Activated CD4-positive, CD25-positive, alpha-beta regulatory T cell (primary cell): Measurements from ENCODE around the gene ELOB.

Source experiments
- DNase-seq, 4 experiments: peaks; one replicate each; lab custom pipeline; 2025; lab: John Stamatoyannopoulos, UW

The ELOB gene

DNA sequence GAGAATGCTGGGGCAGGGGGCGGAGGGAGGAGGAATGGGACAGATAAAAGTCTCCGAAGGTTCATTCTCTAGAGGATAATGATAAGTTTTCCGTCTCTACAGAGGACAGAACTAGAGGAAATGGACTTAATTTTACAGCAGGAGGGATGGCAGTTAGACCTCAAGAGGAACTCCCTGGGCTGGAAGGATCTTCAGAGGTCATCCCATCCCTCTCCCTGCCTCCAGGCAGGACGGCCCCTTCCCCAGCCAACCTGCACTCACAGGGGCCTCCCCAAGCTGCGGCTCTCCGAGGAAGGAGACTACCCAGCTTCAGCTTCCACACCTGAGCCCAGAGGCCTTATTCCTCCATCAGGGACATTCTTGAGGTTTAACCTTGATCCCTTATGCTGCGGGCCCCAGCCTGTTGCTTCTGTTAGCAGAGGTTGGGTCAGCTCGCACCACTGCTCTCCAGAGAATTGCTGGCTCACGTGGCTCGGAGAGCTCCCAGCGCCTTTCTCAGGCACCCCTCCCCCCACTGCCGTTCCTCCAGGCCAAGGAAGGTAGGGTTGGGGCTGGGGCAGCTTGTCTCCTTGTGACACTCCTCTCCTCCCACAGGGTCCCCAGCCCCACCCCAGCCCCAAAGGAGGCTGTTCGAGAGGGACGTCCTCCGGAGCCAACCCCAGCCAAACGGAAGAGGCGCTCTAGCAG lies 8.5 kb downstream of the ELOB start:
- no peak for DNase-seq

DNA sequence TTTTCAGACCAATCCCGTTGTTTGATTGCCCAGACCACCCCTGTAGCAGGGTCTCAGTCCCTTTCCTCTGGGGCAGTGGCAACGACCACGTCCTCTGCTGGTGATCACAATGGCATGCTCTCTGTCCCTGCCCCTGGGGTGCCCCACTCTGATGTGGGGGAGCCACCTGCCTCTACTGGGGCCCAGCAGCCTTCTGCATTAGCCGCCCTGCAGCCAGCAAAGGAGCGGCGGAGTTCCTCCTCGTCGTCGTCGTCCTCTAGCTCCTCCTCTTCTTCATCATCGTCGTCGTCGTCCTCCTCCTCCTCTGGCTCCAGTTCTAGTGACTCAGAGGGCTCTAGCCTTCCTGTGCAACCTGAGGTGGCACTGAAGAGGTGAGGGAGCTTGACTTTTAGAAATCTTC lies 9.2 kb downstream of the ELOB start:
- DNase-seq, result no peak

DNA sequence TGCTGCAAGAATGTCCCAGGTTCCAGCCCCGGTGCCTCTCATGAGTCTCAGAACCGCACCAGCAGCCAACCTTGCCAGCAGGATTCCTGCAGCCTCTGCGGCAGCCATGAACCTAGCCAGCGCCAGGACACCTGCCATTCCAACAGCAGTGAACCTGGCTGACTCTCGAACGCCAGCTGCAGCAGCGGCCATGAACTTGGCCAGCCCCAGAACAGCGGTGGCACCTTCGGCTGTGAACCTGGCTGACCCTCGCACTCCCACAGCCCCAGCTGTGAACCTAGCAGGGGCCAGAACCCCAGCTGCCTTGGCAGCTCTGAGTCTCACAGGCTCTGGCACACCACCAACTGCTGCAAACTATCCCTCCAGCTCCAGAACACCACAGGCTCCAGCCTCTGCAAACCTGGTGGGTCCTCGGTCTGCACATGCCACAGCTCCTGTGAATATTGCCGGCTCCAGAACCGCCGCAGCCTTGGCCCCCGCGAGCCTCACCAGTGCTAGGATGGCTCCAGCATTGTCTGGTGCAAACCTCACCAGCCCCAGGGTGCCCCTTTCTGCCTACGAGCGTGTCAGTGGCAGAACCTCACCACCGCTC lies 9.8 kb downstream of the ELOB start:
- no peak for DNase-seq

DNA sequence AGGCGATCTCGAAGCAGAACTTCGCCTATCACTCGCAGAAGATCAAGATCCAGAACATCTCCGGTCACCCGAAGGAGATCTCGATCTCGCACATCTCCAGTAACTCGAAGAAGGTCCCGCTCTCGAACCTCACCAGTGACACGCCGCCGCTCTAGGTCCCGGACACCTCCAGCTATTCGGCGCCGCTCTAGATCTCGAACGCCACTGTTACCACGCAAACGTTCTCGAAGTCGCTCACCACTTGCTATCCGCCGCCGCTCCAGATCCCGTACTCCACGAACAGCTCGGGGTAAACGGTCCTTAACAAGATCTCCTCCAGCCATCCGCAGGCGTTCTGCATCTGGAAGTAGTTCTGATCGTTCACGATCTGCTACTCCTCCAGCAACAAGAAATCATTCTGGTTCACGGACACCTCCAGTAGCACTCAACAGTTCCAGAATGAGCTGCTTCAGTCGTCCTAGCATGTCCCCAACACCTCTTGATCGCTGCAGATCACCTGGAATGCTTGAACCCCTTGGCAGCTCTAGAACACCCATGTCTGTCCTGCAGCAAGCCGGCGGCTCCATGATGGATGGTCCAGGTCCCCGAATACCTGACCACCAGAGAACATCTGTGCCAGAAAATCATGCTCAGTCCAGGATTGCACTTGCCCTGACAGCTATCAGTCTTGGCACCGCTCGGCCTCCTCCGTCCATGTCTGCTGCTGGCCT lies 10.5 kb downstream of the ELOB start:
- DNase-seq, result no peak

DNA sequence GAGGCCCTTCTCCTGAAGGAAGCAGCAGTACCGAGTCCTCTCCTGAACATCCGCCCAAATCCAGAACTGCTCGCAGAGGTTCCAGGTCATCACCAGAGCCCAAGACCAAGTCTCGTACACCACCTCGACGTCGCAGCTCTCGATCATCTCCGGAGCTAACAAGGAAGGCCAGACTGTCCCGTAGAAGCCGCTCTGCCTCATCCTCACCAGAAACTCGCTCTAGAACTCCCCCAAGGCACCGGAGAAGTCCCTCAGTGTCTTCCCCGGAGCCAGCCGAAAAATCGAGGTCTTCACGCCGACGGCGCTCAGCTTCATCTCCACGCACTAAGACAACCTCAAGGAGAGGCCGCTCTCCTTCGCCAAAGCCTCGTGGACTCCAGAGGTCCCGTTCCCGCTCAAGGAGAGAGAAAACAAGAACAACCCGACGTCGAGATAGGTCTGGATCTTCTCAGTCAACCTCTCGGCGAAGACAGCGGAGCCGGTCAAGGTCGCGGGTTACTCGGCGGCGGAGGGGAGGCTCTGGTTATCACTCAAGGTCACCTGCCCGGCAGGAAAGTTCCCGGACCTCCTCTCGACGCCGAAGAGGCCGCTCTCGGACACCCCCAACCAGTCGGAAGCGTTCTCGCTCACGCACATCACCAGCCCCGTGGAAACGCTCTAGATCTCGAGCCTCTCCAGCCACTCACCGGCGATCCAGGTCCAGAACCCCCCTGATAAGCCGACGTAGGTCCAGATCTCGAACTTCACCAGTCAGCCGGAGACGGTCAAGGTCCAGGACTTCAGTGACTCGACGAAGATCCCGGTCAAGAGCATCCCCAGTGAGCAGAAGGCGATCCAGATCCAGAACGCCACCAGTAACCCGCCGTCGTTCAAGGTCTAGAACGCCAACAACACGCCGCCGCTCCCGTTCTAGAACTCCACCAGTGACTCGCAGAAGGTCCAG lies 11.3 kb downstream of the ELOB start:
- no peak for DNase-seq

DNA sequence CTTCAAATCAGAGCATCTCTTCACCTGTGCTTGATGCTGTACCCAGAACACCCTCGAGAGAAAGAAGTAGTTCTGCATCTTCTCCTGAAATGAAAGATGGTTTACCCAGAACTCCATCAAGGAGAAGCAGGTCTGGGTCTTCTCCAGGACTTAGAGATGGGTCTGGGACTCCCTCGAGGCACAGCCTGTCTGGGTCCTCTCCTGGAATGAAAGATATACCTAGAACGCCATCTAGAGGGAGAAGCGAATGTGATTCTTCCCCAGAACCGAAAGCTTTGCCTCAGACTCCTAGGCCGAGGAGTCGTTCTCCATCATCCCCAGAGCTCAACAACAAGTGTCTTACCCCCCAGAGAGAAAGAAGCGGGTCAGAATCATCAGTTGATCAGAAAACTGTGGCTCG lies 12.4 kb downstream of the ELOB start:
- no peak for DNase-seq

DNA sequence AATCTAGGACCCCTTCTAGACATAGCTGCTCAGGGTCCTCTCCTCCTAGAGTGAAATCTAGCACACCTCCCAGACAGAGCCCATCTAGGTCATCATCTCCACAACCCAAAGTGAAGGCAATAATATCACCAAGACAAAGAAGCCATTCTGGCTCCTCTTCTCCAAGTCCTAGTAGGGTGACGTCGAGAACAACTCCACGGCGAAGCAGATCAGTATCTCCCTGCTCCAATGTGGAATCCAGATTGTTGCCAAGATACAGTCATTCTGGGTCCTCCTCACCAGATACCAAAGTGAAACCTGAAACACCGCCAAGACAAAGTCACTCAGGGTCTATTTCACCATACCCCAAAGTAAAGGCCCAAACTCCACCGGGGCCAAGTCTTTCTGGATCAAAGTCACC lies 13.9 kb downstream of the ELOB start:
- DNase-seq, result no peak

DNA sequence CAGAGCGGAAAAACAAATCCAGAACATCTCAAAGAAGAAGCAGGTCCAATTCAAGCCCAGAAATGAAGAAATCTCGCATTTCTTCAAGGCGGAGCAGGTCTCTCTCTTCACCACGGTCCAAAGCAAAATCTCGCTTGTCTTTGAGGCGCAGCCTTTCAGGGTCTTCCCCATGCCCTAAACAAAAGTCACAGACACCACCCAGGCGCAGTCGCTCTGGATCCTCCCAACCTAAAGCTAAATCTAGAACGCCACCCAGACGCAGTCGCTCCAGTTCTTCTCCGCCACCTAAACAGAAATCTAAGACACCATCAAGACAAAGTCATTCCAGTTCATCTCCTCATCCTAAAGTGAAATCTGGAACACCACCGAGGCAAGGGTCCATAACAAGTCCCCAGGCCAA lies 14.4 kb downstream of the ELOB start:
- DNase-seq, result no peak

DNA sequence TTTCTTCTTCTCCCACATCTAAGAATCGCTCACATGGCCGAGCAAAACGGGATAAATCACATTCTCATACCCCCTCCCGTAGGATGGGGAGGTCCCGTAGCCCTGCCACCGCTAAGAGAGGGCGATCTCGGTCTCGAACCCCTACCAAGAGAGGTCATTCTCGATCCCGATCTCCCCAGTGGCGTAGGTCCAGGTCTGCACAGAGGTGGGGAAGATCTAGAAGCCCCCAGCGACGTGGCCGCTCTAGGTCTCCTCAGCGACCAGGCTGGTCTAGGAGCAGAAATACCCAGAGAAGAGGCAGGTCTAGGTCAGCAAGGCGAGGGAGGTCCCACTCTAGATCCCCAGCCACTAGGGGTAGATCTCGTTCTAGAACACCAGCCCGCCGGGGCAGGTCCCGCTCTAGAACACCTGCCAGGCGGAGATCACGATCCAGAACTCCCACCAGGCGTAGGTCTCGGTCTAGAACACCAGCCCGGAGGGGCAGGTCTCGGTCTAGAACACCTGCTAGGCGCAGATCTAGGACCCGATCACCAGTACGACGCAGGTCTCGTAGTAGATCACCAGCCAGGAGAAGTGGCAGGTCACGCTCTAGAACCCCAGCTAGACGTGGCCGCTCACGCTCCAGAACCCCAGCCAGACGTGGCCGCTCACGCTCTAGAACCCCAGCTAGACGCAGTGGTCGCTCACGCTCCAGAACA lies 15.0 kb downstream of the ELOB start:
- no peak for DNase-seq

DNA sequence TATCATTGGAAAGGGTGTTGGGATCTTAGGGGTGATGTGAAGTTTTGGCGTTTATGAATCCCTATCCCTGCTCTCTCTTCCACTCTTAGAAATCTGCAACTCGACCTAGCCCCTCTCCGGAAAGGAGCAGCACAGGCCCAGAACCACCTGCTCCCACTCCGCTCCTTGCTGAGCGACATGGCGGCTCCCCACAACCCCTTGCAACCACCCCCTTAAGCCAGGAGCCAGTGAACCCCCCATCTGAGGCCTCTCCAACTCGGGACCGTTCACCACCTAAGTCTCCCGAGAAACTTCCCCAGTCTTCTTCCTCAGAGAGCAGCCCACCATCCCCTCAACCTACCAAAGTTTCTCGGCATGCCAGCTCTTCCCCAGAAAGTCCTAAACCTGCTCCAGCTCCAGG lies 15.6 kb downstream of the ELOB start:
- no peak for DNase-seq

DNA sequence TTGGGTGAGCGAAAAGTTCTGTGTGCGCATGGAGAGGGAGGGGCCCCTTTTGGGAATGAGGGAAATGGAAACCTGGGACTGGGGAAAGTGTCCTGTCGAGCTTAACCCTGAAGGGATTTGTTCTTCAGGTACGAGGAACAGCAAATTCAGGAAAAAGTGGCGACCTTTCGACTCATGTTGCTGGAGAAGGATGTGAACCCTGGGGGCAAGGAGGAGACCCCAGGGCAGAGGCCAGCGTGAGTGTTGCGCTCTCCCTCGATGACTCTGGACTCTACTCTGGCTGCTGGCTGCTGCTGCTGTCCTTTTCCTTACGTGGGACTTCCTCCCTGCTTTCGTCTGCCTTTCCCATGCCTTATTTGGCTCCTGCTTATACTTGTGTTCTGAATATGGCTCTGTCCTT lies 19.7 kb downstream of the ELOB start:
- no peak for DNase-seq

DNA sequence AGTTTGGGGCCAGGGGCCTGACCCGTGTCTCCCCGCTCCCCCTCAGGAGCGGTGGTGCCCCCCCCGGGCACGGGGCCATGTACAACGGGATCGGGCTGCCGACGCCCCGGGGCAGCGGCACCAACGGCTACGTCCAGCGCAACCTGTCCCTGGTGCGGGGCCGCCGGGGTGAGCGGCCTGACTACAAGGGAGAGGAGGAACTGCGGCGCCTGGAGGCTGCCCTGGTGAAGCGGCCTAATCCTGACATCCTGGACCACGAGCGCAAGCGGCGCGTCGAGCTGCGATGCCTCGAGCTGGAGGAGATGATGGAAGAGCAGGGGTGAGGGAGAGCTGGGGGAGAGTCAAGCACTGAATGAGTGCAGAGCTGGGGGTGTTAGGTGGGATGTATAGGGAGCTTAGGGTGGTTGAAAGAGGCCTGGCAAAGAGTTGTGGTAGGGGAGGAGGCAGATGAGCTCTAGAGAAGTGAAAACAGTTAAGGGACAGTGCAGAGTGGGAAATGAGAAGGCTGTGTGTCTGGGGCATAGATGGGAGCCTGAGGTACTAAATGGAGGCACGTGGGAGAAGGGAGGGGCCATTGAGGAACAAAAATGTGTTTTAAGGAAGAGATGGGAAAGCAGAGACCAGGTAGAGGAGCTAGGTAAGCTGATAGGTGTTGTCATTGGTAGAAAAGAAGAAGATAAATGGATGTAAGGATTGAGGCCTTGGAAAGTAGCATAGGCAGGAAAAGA lies 20.6 kb downstream of the ELOB start:
- no peak for DNase-seq

DNA sequence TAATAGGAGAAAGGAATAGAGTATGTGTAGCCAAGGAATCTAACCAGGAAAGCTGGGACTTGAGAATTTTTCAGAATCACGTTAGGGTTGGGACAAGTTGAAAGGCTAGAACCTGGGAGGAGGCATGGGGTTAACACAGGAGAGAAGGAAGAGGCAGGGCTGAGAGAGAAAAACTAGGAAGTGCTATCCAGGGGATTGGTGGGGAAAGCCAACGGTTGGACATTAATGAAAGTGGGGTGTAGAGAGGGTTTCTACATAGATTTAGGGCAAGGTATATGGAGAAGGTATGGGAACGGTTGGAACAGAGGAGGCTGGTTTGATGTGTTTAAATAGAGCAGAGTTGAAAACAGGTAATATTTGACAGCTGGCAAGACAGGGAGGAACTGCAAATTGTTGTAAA lies 21.9 kb downstream of the ELOB start:
- DNase-seq, result no peak

DNA sequence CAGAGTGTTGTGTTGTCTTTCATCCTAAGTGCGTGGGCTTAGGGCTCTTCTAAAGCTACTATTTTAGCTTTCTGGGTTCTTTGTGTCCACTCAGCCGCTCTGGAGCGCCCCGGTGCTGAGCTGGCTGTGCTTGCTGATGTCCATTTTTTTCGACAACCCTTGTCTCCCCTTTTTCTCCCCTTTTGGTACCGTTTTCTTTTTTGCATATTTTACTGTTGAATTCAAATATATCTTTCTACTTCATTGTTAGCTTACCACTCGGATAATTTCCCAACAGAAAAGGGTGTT lies 23.4 kb downstream of the ELOB start:
- no peak for DNase-seq

DNA sequence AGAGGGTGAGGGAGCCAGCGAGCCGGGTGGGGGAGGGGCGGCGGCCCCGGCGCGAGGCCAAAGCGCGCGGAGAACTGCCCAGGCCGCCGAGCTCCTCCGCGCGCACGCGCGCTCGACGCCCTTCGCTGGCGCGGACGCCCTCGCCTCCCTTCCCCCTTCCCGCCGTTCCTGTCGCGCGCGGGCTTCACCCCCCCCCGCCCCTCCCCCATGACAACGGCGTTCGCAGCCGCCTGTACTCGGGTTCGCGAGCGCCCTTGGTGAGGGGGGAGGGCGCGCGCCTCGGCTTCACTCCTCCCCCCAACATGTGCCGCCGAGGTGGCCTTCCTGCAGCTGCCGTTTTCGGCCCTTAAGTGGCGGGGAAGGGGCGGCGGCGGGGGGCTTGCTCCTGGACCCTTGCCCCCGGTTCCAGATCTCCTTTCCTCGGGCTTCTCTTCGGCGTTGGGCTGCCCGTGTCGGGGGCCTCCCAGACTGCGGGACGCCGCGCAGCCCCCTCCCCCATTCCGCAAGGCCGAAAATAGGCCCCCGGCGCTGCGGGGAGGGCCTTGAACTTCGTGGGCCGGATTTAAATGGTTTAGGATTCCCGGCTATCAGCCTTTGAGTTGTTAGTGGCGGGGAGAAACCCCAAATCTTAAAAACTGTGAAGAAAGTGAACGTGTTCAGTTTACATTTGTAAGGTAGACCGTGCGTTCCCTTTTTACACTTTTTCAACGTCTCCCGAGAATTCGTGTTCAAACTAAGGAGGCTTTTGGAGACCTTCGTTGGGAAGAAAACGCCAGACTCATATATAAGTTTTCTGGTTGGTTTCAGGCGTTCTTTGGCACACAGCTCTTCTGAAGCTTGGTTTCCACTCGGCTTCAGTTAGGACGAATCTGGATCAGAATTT lies 24.0 kb downstream of the ELOB start:
- DNase-seq, result peak; percentile 60 to 74 (median 70)

DNA sequence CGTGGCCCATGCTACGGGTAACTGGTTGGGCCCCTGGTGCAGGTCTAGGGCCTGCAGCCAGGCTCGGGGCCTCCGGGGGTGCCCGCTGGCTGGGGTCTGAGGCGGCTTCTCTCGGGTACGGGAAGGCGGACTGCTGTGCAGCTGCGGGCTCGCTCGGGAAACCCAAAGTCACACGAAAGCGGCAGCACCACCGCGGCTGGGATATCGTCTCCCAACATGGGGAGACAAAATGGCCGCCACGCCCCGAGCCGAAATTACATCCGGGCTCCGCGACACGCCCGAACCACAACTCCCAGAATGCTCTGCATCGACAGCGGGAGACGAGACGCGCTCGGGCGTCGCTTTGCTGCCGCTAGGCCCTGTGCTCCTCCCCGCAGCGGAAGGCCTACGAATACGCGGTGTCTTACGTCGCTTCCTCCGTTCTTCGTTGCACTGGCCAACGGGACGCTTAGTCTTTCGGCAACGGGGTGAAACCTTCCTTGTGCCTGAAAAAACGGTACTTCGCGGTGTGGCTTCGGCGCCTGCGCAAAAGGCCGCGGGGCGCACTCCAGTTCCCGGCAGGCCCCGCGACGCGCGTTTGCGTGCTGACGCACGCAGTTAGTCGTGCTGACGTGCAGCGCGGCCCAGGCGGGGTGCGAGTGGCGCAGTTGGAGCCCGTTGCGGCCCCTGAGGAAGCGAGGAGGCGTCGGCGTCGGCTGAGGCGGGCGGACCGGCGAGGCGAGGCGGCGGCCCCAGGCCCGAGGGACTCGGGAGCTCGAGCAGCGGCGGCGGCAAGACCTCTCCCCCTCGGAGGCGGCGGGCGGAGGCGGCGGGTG lies 24.8 kb downstream of the ELOB start, which contains the start of gene SRRM2:
Gene SRRM2 (plus strand): TSS at position 604 of the 815 bp plus-strand sequence. CDS start 3,727 bp downstream, outside the sequence.
- peak; percentile 85 to 93 (median 88) for DNase-seq

DNA sequence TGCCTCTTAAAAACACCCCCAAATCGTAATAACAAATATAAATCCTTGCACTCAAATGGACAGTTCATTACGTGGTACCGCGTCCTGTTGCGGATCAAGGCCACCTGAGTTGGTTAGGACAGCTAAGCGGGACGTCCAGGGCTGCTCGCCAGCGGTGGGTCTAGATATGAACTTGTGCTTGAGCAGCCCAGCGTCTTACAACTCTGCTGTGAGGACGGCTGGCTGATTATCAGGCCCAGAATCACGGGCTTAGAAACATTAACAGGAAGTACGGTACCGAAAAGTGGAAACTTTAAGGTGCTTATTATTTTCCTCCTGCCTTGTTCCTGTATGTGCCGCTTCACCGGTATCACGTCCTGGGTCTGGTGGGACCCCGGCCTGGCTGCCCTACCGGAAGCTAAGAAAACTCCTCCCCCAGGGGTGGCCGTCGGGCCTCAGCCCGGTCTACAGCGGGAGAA lies 25.5 kb downstream of the ELOB start:
- no peak for DNase-seq

DNA sequence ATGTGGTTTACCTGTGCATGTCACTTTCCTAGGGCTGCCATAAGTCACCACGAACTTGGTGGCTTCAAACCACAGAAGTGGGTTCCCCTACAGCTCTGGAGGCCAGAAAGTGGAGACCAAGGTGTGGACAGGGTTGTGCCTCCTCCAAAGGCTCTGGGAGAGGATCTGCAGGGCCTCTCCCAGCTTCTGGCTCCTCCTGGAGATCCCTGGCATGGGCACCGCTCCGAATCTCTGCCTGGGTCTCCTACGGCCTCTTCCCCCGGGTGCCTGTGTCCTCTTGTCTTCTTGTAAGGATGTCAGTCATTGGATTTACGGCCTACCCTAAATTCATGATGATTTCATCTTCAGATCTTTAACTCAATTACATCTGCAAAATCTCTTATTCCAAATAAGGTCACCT lies 27.1 kb downstream of the ELOB start:
- DNase-seq, result no peak

DNA sequence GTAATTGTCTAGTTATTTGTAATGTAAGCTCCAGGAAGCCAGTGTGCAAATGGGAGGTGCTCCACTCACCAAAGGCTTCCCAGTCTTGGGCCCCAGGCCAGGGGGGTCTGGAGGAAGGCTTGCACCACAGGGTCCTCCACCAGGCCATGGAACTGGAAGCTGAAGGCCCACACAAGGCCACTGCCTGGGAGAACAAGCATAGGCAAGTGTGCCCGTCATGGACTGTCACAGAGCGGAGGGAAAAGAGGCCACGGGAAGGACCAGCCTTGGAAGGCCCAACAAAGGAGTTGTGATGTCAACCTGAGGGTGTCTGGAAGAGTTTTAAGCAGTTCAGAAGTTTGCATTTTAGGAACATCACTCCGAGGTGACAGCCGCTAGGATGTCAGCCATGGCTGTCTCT lies 27.6 kb downstream of the ELOB start:
- no peak for DNase-seq
